ENCODE measurements around the gene RBBP6. TPM values are rescaled to one million over a fixed set of nuclear protein-coding genes. Genes with fewer than 3 reads are reported as not detected.

RBBP6 gene
- total RNA-seq, 2 donors from 2014 or later = 34.7 to 39.0 TPM

GRCh38 chr16:24524855-24525677 lies 14.3 kb upstream of the RBBP6 start:
- intact Hi-C loops (cut with DNase I) = no loop called here
- H3K36me3 ChIP-seq = no peaks in the 10 kb centered on the region
- H3K27ac ChIP-seq = no peak overlapping the region
- no peaks in the 10 kb centered on the region for H3K27me3 ChIP-seq
- no peaks in the 10 kb centered on the region for H3K4me1 ChIP-seq
- H3K9me3 ChIP-seq = no peaks in the 10 kb centered on the region
- H3K9ac ChIP-seq (ENCODE audit: low read depth in 2 of 2, low read length in 2 of 2) = no peak overlapping the region
- no peak for DNase-seq
- no peak for TF ChIP-seq CTCF (IDR thresholded peaks at IDR 0.05)
- no peak overlapping the region for H3K4me3 ChIP-seq

- Histone ChIP-seq H3K9me3 (no peaks in the 10 kb centered on the region), H3K36me3 (no peaks in the 10 kb centered on the region), H3K27me3 (no peaks in the 10 kb centered on the region), H3K9ac (ENCODE audit: low read depth in 2 of 2, low read length in 2 of 2) (no peak overlapping the region), H3K27ac (no peak overlapping the region), H3K4me3 (no peak overlapping the region), H3K4me1 (no peaks in the 10 kb centered on the region)
- no peak for DNase-seq
- TF ChIP-seq CTCF (IDR thresholded peaks at IDR 0.05) = no peak
- intact Hi-C loops (cut with DNase I) = no loop called here
Observed at GRCh38 chr16:24525970-24526559, 13.3 kb upstream of the RBBP6 start.

- no peaks in the 10 kb centered on the region for H3K27me3 ChIP-seq
- no peaks in the 10 kb centered on the region for H3K9me3 ChIP-seq
- DNase-seq = no peak
- H3K4me1 ChIP-seq = no peaks in the 10 kb centered on the region
- H3K27ac ChIP-seq = no peak overlapping the region
- intact Hi-C loops (cut with DNase I) = no loop called here
- no peaks in the 10 kb centered on the region for H3K36me3 ChIP-seq
- TF ChIP-seq CTCF (IDR thresholded peaks at IDR 0.05) = no peak
- H3K4me3 ChIP-seq = no peak overlapping the region
- no peak overlapping the region for H3K9ac ChIP-seq (ENCODE audit: low read depth in 2 of 2, low read length in 2 of 2)
Observed at GRCh38 chr16:24526701-24527495, 12.5 kb upstream of the RBBP6 start.

GRCh38 chr16:24531166-24531565 lies 8.2 kb upstream of the RBBP6 start:
- no peaks in the 10 kb centered on the region for H3K9me3 ChIP-seq
- H3K36me3 ChIP-seq = no peaks in the 10 kb centered on the region
- no peak overlapping the region for H3K27ac ChIP-seq
- H3K9ac ChIP-seq (ENCODE audit: low read depth in 2 of 2, low read length in 2 of 2) = no peak overlapping the region
- no peak overlapping the region for H3K4me3 ChIP-seq
- H3K27me3 ChIP-seq = no peaks in the 10 kb centered on the region
- no peak for DNase-seq
- intact Hi-C loops (cut with DNase I) = no loop called here
- no peaks in the 10 kb centered on the region for H3K4me1 ChIP-seq
- no peak for TF ChIP-seq CTCF (IDR thresholded peaks at IDR 0.05)

- no peak for TF ChIP-seq CTCF (IDR thresholded peaks at IDR 0.05)
- intact Hi-C loops (cut with DNase I) = no loop called here
- no peak overlapping the region for H3K4me3 ChIP-seq
Observed at GRCh38 chr16:24534620-24535019, 4.7 kb upstream of the RBBP6 start.

More at GRCh38 chr16:24534620-24535019, 4.7 kb upstream of the RBBP6 start:
- no peak for DNase-seq
- Histone ChIP-seq H3K4me1 (peaks cover 4% of the 10 kb centered on the region), H3K27me3 (no peaks in the 10 kb centered on the region), H3K36me3 (no peaks in the 10 kb centered on the region), H3K9ac (ENCODE audit: low read depth in 2 of 2, low read length in 2 of 2) (no peak overlapping the region), H3K9me3 (no peaks in the 10 kb centered on the region), H3K27ac (no peak overlapping the region)
